Measurements from ENCODE around the gene SERPINI2. TPM values are rescaled to one million over a fixed set of nuclear protein-coding genes. Genes with fewer than 3 reads are reported as not detected.

The SERPINI2 gene
- total and polyA plus RNA-seq, 2 donors (not counting 1 experiment from before 2014, with no cell fraction given): not detected

DNA sequence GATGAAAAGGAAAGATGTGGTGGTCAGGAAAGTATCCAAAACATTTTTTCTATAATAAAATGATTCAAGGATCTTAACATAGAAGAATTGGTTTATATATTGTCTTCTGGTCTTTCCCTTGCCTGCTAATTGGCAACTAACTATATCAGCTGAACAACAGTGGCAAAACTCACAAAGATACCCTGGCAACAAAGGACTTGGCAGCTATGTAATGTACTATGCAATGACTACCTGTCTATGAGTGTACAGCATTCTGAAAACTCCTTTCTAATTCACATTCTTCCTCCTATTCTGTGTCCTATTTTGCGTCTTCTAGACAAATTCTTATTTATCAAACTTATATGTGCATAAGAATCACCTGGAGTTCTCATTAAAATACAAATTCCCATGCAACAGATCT is 15.7 kb upstream of the SERPINI2 start:
- H3K4me3 ChIP-seq (replicated peaks in 1 of 4; ENCODE audit: control extremely low read depth in 1 of 4, insufficient read depth in 1 of 4, low read depth in 3 of 4, low read length in 4 of 4): no peak overlapping the region
- TF ChIP-seq EZH2 (IDR thresholded peaks at IDR 0.05; ENCODE audit: low read length, missing control alignments): no peak
- TF ChIP-seq, protein P1, sequence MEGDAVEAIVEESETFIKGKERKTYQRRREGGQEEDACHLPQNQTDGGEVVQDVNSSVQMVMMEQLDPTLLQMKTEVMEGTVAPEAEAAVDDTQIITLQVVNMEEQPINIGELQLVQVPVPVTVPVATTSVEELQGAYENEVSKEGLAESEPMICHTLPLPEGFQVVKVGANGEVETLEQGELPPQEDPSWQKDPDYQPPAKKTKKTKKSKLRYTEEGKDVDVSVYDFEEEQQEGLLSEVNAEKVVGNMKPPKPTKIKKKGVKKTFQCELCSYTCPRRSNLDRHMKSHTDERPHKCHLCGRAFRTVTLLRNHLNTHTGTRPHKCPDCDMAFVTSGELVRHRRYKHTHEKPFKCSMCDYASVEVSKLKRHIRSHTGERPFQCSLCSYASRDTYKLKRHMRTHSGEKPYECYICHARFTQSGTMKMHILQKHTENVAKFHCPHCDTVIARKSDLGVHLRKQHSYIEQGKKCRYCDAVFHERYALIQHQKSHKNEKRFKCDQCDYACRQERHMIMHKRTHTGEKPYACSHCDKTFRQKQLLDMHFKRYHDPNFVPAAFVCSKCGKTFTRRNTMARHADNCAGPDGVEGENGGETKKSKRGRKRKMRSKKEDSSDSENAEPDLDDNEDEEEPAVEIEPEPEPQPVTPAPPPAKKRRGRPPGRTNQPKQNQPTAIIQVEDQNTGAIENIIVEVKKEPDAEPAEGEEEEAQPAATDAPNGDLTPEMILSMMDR (conservative IDR thresholded peaks at IDR 0.05 in 1 of 2, IDR thresholded peaks at IDR 0.05 in 1 of 2; ENCODE audit: low read depth in 1 of 2, low read length in 2 of 2): no peak
- no peaks in the 10 kb centered on the region for H3K27me3 ChIP-seq (ENCODE audit: control insufficient read depth, insufficient read depth, low read length)

DNA sequence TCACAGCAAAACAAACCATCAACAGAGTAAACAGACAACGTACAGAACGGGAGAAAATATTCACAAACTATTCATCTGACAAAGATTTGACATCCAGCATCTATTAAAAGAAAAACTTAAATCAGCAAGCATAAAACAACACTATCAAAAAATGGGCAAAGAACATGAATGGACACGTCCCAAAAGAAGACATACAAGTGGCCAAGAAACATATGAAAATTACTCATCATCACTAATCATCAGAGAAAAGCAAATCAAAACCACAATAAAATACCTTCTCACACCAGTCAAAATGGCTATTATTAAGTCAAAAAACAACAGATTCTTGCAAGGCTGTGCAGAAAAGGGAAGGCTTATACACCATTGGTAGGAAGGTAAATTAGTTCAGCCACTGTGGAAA is 13.7 kb upstream of the SERPINI2 start:
- DNase-seq (ENCODE audit: low read depth in 2 of 2): no peak
- no peak overlapping the region for H3K4me3 ChIP-seq (replicated peaks in 1 of 4; ENCODE audit: control extremely low read depth in 1 of 4, insufficient read depth in 1 of 4, low read depth in 3 of 4, low read length in 4 of 4)
- no peak overlapping the region for H3K27ac ChIP-seq (ENCODE audit: insufficient read depth, low read length)
- no peak for TF ChIP-seq EZH2 (IDR thresholded peaks at IDR 0.05; ENCODE audit: low read length, missing control alignments)
- TF ChIP-seq, protein P1 (conservative IDR thresholded peaks at IDR 0.05 in 1 of 2, IDR thresholded peaks at IDR 0.05 in 1 of 2; ENCODE audit: low read depth in 1 of 2, low read length in 2 of 2): no peak
- no peaks in the 10 kb centered on the region for H3K27me3 ChIP-seq (ENCODE audit: control insufficient read depth, insufficient read depth, low read length)
- H3K4me1 ChIP-seq (ENCODE audit: control insufficient read depth, extremely low read depth, insufficient read depth, low read length): no peaks in the 10 kb centered on the region
- H3K9ac ChIP-seq (ENCODE audit: insufficient read depth, low read length): no peak overlapping the region
- no peak overlapping the region for H3K4me2 ChIP-seq (ENCODE audit: extremely low read depth, insufficient read depth, low read length)
- no peaks in the 10 kb centered on the region for H3K79me2 ChIP-seq (ENCODE audit: control insufficient read depth, insufficient read depth, low read length)
- no peaks in the 10 kb centered on the region for H3K9me3 ChIP-seq (ENCODE audit: control insufficient read depth, insufficient read depth, low read depth, low read length)
- H2AFZ ChIP-seq (ENCODE audit: low read length): no peak overlapping the region
- no peaks in the 10 kb centered on the region for H3K36me3 ChIP-seq (ENCODE audit: control insufficient read depth, insufficient read depth, low read length)
- H4K20me1 ChIP-seq (ENCODE audit: control insufficient read depth, extremely low read depth, insufficient read depth, low read length): no peaks in the 10 kb centered on the region

More for the DNA sequence above, 15.7 kb upstream of the SERPINI2 start:
- H3K9ac ChIP-seq (ENCODE audit: insufficient read depth, low read length): no peak overlapping the region
- H3K9me3 ChIP-seq (ENCODE audit: control insufficient read depth, insufficient read depth, low read depth, low read length): no peaks in the 10 kb centered on the region
- H3K4me1 ChIP-seq (ENCODE audit: control insufficient read depth, extremely low read depth, insufficient read depth, low read length): no peaks in the 10 kb centered on the region
- no peak for DNase-seq (ENCODE audit: low read depth in 2 of 2)
- no peaks in the 10 kb centered on the region for H4K20me1 ChIP-seq (ENCODE audit: control insufficient read depth, extremely low read depth, insufficient read depth, low read length)
- H2AFZ ChIP-seq (ENCODE audit: low read length): no peak overlapping the region
- H3K4me2 ChIP-seq (ENCODE audit: extremely low read depth, insufficient read depth, low read length): no peak overlapping the region
- H3K36me3 ChIP-seq (ENCODE audit: control insufficient read depth, insufficient read depth, low read length): no peaks in the 10 kb centered on the region
- H3K27ac ChIP-seq (ENCODE audit: insufficient read depth, low read length): no peak overlapping the region
- no peaks in the 10 kb centered on the region for H3K79me2 ChIP-seq (ENCODE audit: control insufficient read depth, insufficient read depth, low read length)

DNA sequence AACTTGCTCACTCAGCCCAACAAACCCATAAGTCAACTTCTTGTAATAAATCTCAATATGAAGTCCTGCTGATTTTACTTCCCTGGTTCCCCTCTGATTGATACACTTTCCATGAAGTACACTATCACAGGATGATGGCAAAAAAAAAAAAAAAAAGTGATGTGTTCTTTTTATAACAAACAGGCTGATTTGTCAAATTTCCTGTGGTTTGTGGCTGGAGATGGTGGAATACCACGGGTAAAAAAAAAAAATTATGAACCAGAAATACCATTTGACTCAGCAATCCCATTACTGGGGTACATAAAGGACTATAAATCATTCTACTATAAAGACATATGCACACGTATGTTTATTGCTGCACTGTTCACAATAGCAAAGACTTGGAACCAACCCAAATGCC is 10.7 kb upstream of the SERPINI2 start:
- H3K4me2 ChIP-seq (ENCODE audit: extremely low read depth, insufficient read depth, low read length): no peak overlapping the region
- no peaks in the 10 kb centered on the region for H3K4me1 ChIP-seq (ENCODE audit: control insufficient read depth, extremely low read depth, insufficient read depth, low read length)
- H3K79me2 ChIP-seq (ENCODE audit: control insufficient read depth, insufficient read depth, low read length): no peaks in the 10 kb centered on the region
- TF ChIP-seq, protein P1 (conservative IDR thresholded peaks at IDR 0.05 in 1 of 2, IDR thresholded peaks at IDR 0.05 in 1 of 2; ENCODE audit: low read depth in 1 of 2, low read length in 2 of 2): no peak
- TF ChIP-seq EZH2 (IDR thresholded peaks at IDR 0.05; ENCODE audit: low read length, missing control alignments): no peak
- no peak overlapping the region for H2AFZ ChIP-seq (ENCODE audit: low read length)
- no peaks in the 10 kb centered on the region for H4K20me1 ChIP-seq (ENCODE audit: control insufficient read depth, extremely low read depth, insufficient read depth, low read length)
- H3K9me3 ChIP-seq (ENCODE audit: control insufficient read depth, insufficient read depth, low read depth, low read length): no peaks in the 10 kb centered on the region
- no peak overlapping the region for H3K4me3 ChIP-seq (replicated peaks in 1 of 4; ENCODE audit: control extremely low read depth in 1 of 4, insufficient read depth in 1 of 4, low read depth in 3 of 4, low read length in 4 of 4)
- H3K27ac ChIP-seq (ENCODE audit: insufficient read depth, low read length): no peak overlapping the region
- no peak overlapping the region for H3K9ac ChIP-seq (ENCODE audit: insufficient read depth, low read length)
- no peaks in the 10 kb centered on the region for H3K27me3 ChIP-seq (ENCODE audit: control insufficient read depth, insufficient read depth, low read length)
- no peak for DNase-seq (ENCODE audit: low read depth in 2 of 2)
- no peaks in the 10 kb centered on the region for H3K36me3 ChIP-seq (ENCODE audit: control insufficient read depth, insufficient read depth, low read length)

Data from fibroblast of lung (primary cell).